CD4-positive, CD25-positive, alpha-beta regulatory T cell (primary cell): ENCODE measurements around the gene RBL2. TPM values are rescaled to one million over a fixed set of nuclear protein-coding genes. Genes with fewer than 3 reads are reported as not detected.

Experiments used
- ATAC-seq, 2 donors: fragments of 150-1000 bp; cut with Tn5 transposase; one replicate each; pipeline ENCODE4 v1.10.0; 2021; ENCODE audit warnings: low read depth in 2 of 2, moderate number of reproducible peaks in 2 of 2, moderate library complexity in 1 of 2
- DNase-seq, 3 donors: peaks; one replicate each; pipeline versions ENCODE4 v3.0.0 to v3.0.0-alpha.2; 2012 to 2022; ENCODE audit warnings: mixed read lengths in 1 of 3
- H3K27ac ChIP-seq: one replicate; pipeline ENCODE4 v1.7.0; 2013; ENCODE audit warnings: mild to moderate bottlenecking, low read length; ENCODE audit not compliant: insufficient read depth, poor library complexity, severe bottlenecking
- H3K27me3 ChIP-seq: one replicate; pipeline ENCODE4 v1.7.0; 2013; ENCODE audit warnings: low read length; ENCODE audit not compliant: control insufficient read depth, insufficient read depth
- H3K36me3 ChIP-seq: one replicate; pipeline ENCODE4 v1.7.0; 2013; ENCODE audit warnings: mild to moderate bottlenecking, low read length, moderate library complexity; ENCODE audit not compliant: control insufficient read depth, insufficient read depth
- H3K4me1 ChIP-seq: 2 replicates; pipeline ENCODE4 v1.7.0; 2013; ENCODE audit warnings: mild to moderate bottlenecking, low read length; ENCODE audit not compliant: insufficient read depth, control insufficient read depth, poor library complexity, severe bottlenecking
- H3K4me3 ChIP-seq: one replicate; pipeline ENCODE4 v1.7.0; 2013; ENCODE audit warnings: low read depth, mild to moderate bottlenecking, low read length, moderate library complexity
- H3K9me3 ChIP-seq, 2 experiments: 1 replicate in 1 of 2; 2 replicates in 1 of 2; pipeline ENCODE4 v1.7.0; 2013; ENCODE audit warnings: low read length in 2 of 2, mild to moderate bottlenecking in 1 of 2, moderate library complexity in 1 of 2; ENCODE audit not compliant: control insufficient read depth in 2 of 2
- H3K27ac Mint-ChIP-seq, 3 donors: one replicate each; pipeline ENCODE4 v1.8.0; 2020 to 2022; ENCODE audit warnings: mild to moderate bottlenecking in 3 of 3, mixed read lengths in 3 of 3, moderate library complexity in 2 of 3
- H3K27me3 Mint-ChIP-seq: one replicate; pipeline ENCODE4 v1.8.0; 2022; ENCODE audit warnings: mild to moderate bottlenecking, mixed read lengths
- H3K36me3 Mint-ChIP-seq: one replicate; pipeline ENCODE4 v1.8.0; 2020; ENCODE audit warnings: mixed read lengths
- H3K4me1 Mint-ChIP-seq, 4 donors: one replicate each; pipeline ENCODE4 v1.8.0; 2020 to 2022; ENCODE audit warnings: mixed read lengths in 4 of 4, mild to moderate bottlenecking in 1 of 4
- H3K4me3 Mint-ChIP-seq, 4 donors: one replicate each; pipeline ENCODE4 v1.8.0; 2020 to 2022; ENCODE audit warnings: mild to moderate bottlenecking in 4 of 4, mixed read lengths in 4 of 4, moderate library complexity in 3 of 4
- H3K9me3 Mint-ChIP-seq, 7 donors: one replicate each; pipeline ENCODE4 v1.8.0; 2020 to 2022; ENCODE audit warnings: mixed read lengths in 7 of 7, mild to moderate bottlenecking in 3 of 7, moderate library complexity in 2 of 7
- polyA plus RNA-seq, 4 donors: library from polyadenylated mRNA; unstranded; fragments of 300-500 nt; fragmentation: Illumina TruSeq; gene quantifications; one replicate each; pipeline ENCODE4 v1.2.3, GENCODE V29; 2021
- total RNA-seq: library from RNA; stranded (reverse); gene quantifications from one replicate; pipeline ENCODE4 v1.2.3, GENCODE V29; 2022

RBL2 gene
- total and polyA plus RNA-seq, 5 donors from 2014 or later: 168 to 215 (median 208) TPM

- no peak overlapping the region for H3K27ac Mint-ChIP-seq
- Histone ChIP-seq H3K27me3 (no peaks in the 10 kb centered on the region), H3K9me3 (no peaks in the 10 kb centered on the region), H3K4me1 (peaks cover 66% of the 10 kb centered on the region), H3K4me3 (no peak overlapping the region), H3K36me3 (no peaks in the 10 kb centered on the region), H3K27ac (no peak overlapping the region)
- ATAC-seq (no peak), DNase-seq (no peak)
- H3K36me3 Mint-ChIP-seq: peaks cover 3% of the 10 kb centered on the region
- peaks cover 6% of the 10 kb centered on the region for H3K27me3 Mint-ChIP-seq
- peaks cover 35 to 88% (median 65%) of the 10 kb centered on the region in 4 donors for H3K4me1 Mint-ChIP-seq
- H3K9me3 Mint-ChIP-seq: peaks cover 0 to 2% (median 0%) of the 10 kb centered on the region in 7 donors
- peak overlapping the region in 1 of 4 donors; percentile 16 for H3K4me3 Mint-ChIP-seq
Measured at GRCh38 chr16:53515259-53515658, 81.0 kb downstream of the RBL2 start.

- Mint-ChIP-seq H3K4me3 (peak overlapping the region in 2 of 4 donors; percentile 39 to 73), H3K9me3 (peaks cover 0 to 2% (median 0%) of the 10 kb centered on the region in 7 donors), H3K27ac (peak overlapping the region in 1 of 3 donors; percentile 66), H3K27me3 (peaks cover 6% of the 10 kb centered on the region), H3K4me1 (peaks cover 30 to 88% (median 59%) of the 10 kb centered on the region in 4 donors), H3K36me3 (peaks cover 3% of the 10 kb centered on the region)
- H3K27me3 ChIP-seq: no peaks in the 10 kb centered on the region
- peaks cover 65% of the 10 kb centered on the region for H3K4me1 ChIP-seq
- DNase-seq (no peak), ATAC-seq (no peak)
- H3K36me3 ChIP-seq: no peaks in the 10 kb centered on the region
- no peaks in the 10 kb centered on the region for H3K9me3 ChIP-seq
- H3K4me3 ChIP-seq: no peak overlapping the region
- no peak overlapping the region for H3K27ac ChIP-seq
Measured at GRCh38 chr16:53515811-53516210, 81.5 kb downstream of the RBL2 start.

- Mint-ChIP-seq H3K27me3 (peaks cover 6% of the 10 kb centered on the region), H3K9me3 (peaks cover 0 to 2% (median 0%) of the 10 kb centered on the region in 7 donors), H3K4me3 (peak overlapping the region; percentile 85 to 92 (median 88)), H3K27ac (peak overlapping the region; percentile 3 to 96 (median 32)), H3K36me3 (peaks cover 3% of the 10 kb centered on the region), H3K4me1 (peaks cover 20 to 72% (median 47%) of the 10 kb centered on the region in 4 donors)
- H3K27me3 ChIP-seq: no peaks in the 10 kb centered on the region
- DNase-seq (no peak), ATAC-seq (no peak)
- H3K36me3 ChIP-seq: no peaks in the 10 kb centered on the region
- peak overlapping the region; percentile 90 for H3K4me3 ChIP-seq
- H3K4me1 ChIP-seq: peaks cover 53% of the 10 kb centered on the region
- no peaks in the 10 kb centered on the region for H3K9me3 ChIP-seq
- no peak overlapping the region for H3K27ac ChIP-seq
Measured at GRCh38 chr16:53517851-53518250, 83.6 kb downstream of the RBL2 start.

GRCh38 chr16:53518550-53519416 lies 84.5 kb downstream of the RBL2 start:
- Mint-ChIP-seq H3K4me3 (peak overlapping the region; percentile 85 to 92 (median 88)), H3K36me3 (peaks cover 3% of the 10 kb centered on the region), H3K27ac (peak overlapping the region; percentile 93 to 96 (median 95)), H3K9me3 (peaks cover 0 to 2% (median 0%) of the 10 kb centered on the region in 7 donors), H3K27me3 (peaks cover 6% of the 10 kb centered on the region), H3K4me1 (peaks cover 17 to 66% (median 50%) of the 10 kb centered on the region in 4 donors)
- ATAC-seq: peak; percentile 94 to 96
- Histone ChIP-seq H3K36me3 (no peaks in the 10 kb centered on the region), H3K27me3 (no peaks in the 10 kb centered on the region), H3K4me1 (peaks cover 53% of the 10 kb centered on the region), H3K9me3 (no peaks in the 10 kb centered on the region), H3K4me3 (peak overlapping the region; percentile 90), H3K27ac (peak overlapping the region; percentile 73)
- peak; percentile 68 to 94 (median 87) for DNase-seq

GRCh38 chr16:53519417-53520091 lies 85.3 kb downstream of the RBL2 start:
- peak overlapping the region; percentile 90 for H3K4me3 ChIP-seq
- DNase-seq (no peak), ATAC-seq (no peak)
- no peaks in the 10 kb centered on the region for H3K36me3 ChIP-seq
- Mint-ChIP-seq H3K27me3 (peaks cover 6% of the 10 kb centered on the region), H3K4me3 (peak overlapping the region; percentile 85 to 92 (median 88)), H3K9me3 (peaks cover 0 to 1% (median 0%) of the 10 kb centered on the region in 7 donors), H3K4me1 (peaks cover 17 to 59% (median 50%) of the 10 kb centered on the region in 4 donors), H3K36me3 (no peaks in the 10 kb centered on the region), H3K27ac (peak overlapping the region in 2 of 3 donors; percentile 95 to 96)
- no peaks in the 10 kb centered on the region for H3K27me3 ChIP-seq
- H3K9me3 ChIP-seq: no peaks in the 10 kb centered on the region
- H3K4me1 ChIP-seq: peaks cover 53% of the 10 kb centered on the region
- H3K27ac ChIP-seq: peak overlapping the region; percentile 73

GRCh38 chr16:53523126-53523804 lies 89.0 kb downstream of the RBL2 start:
- Mint-ChIP-seq H3K9me3 (peaks cover 0 to 2% (median 0%) of the 10 kb centered on the region in 7 donors), H3K36me3 (no peaks in the 10 kb centered on the region), H3K4me3 (peak overlapping the region in 1 of 4 donors; percentile 37), H3K27me3 (peaks cover 6% of the 10 kb centered on the region), H3K4me1 (peaks cover 11 to 40% (median 25%) of the 10 kb centered on the region in 4 donors), H3K27ac (no peak overlapping the region)
- Histone ChIP-seq H3K27ac (no peak overlapping the region), H3K9me3 (no peaks in the 10 kb centered on the region), H3K36me3 (no peaks in the 10 kb centered on the region), H3K4me1 (peaks cover 36% of the 10 kb centered on the region), H3K27me3 (no peaks in the 10 kb centered on the region), H3K4me3 (no peak overlapping the region)
- ATAC-seq (no peak), DNase-seq (no peak)

- no peaks in the 10 kb centered on the region for H3K27me3 Mint-ChIP-seq
- Histone ChIP-seq H3K27ac (no peak overlapping the region), H3K27me3 (no peaks in the 10 kb centered on the region), H3K4me1 (peaks cover 28% of the 10 kb centered on the region), H3K4me3 (no peak overlapping the region), H3K36me3 (no peaks in the 10 kb centered on the region), H3K9me3 (no peaks in the 10 kb centered on the region)
- peaks cover 4 to 32% (median 18%) of the 10 kb centered on the region in 4 donors for H3K4me1 Mint-ChIP-seq
- no peaks in the 10 kb centered on the region for H3K36me3 Mint-ChIP-seq
- no peak for ATAC-seq
- DNase-seq: no peak
- H3K27ac Mint-ChIP-seq: no peak overlapping the region
- H3K4me3 Mint-ChIP-seq: peak overlapping the region in 1 of 4 donors; percentile 37
- H3K9me3 Mint-ChIP-seq: peaks cover 0 to 2% (median 0%) of the 10 kb centered on the region in 7 donors
Measured at GRCh38 chr16:53523971-53524548, 89.8 kb downstream of the RBL2 start.
